ENCODE measurements around the gene GLI3.

The GLI3 gene

DNA sequence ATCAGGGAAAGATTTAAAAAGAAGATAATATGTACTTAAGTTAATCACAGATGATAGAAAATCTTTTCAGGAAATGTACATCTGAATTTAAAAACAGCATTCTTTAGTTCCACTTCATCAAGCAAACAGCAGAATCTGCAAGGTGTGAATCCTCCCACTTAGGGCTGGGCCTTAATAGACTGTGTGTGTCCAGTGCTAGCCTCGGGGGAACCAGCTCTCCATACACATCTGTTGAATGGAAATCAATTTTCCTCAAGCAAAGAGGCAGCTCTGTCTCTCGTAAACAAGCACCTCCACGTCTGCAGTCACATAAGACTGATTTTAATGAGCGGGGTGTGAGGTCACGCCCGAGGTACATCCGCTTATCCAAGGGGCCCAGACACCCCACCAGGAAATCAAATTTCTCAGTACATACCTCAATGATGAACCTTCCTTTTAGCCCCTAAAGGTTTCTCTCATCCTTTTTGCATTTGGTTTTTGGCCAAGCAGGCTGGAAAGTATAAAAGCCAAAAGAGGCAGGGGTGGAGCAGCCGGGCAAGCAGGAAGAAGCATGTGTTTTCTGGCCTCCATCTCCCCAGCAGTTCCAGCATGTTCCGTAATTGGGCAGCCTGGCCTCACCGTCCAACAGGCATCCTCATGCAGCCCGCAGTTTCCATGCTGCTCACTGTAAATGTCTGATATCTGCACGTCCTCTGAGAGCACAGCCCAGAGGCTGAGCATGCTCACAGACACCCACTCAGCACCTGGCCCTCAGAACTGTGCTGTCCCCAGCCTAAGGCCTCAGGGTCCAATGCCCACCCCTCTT, 131.3 kb downstream of the GLI3 start:
- peak; percentile 38 for DNase-seq (ENCODE audit: low spot score)

DNA sequence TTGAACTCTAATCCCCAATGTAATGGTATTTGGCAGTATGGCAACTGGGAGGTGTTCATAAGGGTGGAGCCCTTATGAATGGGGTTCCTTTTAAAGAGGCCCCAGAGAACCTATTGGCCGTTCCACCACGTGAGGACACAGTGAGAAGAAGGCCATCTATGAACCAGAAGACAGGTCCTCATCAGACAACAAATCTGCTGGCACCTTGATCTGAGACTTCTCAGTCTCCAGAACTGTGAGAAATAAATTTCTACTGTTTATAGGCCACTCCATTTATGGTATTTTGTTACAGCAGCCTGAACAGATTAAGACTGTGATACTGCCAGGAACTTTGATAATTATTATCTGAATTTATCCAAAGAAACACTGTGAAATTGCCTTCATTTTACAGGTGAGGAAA, 132.3 kb downstream of the GLI3 start:
- DNase-seq (ENCODE audit: low spot score), result no peak

DNA sequence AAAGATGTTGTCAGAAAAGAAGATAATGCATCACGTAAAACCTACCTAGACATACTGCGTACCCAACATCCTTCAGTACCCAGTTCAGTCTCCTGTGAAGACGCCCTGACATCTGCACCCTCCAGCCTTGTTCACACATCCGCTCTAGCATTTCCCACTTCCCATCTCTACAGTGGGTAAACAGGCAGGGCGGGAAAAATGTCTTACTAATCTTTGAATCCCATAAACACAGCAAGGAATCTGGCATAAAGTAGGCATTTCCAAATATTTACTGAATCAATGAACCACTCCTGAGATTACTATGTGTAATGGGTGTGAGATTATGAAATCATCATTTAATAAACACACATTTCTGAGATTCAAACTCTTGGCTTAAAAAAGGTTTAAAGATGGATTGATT, 132.8 kb downstream of the GLI3 start:
- DNase-seq (ENCODE audit: low spot score), result peak; percentile 39

DNA sequence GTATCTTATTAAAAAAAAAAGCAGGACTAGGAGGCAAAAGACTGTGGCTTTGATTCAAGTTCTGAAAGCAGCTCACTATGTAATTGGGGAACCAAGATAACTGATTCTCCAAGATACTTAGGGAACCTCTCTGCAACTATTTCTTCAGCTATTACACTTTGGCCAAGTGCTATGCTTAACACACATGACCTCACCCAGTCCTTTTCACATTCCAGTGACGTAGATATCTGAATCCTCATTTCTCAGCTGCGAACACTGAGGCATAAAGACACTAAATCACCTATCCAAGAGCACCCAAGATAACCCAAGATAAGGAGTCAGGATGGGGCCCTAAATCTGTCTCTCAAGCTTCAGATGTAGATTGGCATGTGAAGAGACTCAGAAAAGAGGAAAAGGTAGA, 133.6 kb downstream of the GLI3 start:
- DNase-seq (ENCODE audit: low spot score), result no peak

DNA sequence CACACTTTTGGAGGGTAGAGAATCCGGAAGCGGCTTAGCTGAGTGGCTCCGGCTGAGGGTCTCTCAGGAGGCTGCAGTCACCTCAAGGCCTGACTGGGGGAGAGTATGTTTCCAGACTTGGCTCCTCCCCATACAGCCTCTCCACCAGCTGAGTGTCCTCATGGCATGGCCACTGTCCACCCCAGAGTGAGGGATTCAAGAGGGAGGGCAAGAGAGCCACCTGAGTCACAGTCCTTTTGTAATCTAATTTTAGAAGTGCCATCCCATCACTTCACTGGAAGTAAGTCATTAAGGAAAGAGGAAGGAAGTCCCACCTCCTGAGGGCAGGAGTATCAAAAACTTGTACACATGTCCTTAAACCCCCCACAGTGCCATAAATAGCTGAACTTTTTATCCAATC, 134.0 kb downstream of the GLI3 start:
- no peak for DNase-seq (ENCODE audit: low spot score)

DNA sequence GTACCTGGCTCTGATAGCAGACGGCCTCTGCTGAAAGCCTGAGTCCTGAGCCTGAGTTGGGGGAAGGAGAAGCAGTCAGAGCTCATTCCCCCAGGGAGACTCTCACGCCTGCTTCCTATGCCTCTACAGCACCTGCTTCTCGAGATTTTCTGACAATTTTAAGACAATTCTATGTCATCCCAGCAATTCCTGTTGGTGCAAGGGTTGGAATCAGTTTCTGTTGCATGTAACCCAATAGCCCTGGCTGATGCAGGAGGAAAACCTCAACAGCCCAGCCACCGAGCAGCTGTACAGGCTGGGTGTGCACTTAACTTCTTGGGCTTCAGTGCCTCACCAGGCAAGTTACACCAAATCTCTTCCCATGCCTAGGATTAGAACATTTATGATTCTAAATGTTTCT, 134.7 kb downstream of the GLI3 start:
- DNase-seq (ENCODE audit: low spot score), result no peak

DNA sequence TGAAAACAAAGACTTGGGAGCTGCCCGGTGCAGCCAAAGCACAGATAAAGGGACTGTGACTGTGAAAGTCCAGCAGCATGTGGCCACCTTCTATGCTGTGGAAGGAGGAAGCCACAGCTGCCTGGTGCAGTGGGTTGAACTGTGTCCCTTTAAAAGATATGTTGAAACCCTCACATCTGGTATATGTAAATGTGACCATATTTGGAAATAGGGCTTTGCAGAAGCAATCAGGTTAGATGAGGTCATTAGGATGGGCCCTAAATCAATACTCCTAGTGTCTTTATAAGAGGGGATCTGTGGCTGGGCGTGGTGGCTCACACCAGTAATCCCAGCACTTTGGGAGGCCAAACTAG, 136.9 kb downstream of the GLI3 start:
- DNase-seq (ENCODE audit: low spot score), result no peak

DNA sequence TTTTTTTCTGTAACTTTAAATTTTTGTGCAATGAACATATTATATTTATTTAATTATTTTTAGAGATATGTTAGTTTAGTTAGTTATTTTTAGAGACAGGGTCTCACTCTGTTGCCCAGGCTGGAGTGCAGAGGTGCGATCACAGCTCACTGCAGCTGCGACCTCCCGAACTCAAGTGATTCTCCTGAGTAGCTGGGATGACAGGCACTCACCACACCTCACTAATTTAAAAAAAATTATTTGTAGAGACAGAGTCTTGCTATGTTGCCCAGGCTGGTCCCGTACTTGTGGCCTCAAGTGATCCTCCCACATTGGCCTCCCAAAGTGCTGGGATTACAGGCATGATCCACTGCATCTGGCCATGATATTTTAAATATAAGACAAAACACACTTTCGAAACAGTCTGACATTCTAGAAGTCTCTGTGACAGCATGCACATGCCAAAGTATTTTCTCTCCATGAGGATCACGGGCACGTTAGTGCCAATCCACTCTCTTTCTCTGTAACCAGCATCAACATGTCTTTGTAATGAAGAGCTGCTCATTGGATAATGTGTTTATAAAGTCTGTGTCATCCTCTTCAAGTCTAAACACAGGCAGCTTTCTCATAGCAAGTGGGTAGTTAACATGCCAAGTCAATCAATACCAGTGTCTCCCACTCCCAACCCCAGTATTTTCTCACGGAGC, 137.4 kb downstream of the GLI3 start:
- no peak for DNase-seq (ENCODE audit: low spot score)

DNA sequence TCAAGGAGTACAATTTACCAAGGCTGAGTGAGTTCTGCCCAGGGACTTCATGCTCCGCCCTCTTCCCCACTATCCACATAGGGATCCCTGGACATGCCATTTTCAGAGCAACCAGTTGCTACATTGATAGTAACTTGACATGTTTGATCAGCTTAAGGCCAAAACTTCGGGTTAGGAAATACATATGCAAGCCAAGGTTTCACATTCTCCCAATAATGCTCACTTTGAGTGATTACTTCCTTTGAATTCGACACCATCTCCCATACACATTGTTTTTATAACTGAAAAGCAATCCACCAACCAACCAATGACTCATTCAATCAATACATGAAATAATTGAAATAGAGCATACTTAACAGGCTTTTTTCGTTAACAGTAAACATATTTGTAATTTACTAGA, 137.9 kb downstream of the GLI3 start:
- DNase-seq (ENCODE audit: low spot score), result no peak

DNA sequence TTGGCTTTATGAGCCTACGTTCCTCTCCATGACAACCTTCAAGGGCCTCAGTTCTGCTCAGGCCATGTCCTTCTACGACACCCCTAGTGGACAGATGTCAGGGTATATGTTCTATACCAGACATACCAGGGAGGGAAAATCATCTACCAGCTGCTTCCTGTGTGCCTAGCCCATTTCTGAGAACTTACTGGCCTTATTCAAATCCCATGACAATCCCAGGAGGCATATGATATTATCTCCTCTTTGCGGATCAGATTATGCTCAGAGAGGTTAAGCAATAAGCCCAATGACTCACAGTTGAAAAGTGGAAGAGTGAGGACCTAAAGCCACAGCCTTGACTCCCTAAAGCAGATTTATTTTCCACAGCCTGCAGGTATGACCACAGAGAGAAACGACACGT, 139.3 kb downstream of the GLI3 start:
- no peak for DNase-seq (ENCODE audit: low spot score)

DNA sequence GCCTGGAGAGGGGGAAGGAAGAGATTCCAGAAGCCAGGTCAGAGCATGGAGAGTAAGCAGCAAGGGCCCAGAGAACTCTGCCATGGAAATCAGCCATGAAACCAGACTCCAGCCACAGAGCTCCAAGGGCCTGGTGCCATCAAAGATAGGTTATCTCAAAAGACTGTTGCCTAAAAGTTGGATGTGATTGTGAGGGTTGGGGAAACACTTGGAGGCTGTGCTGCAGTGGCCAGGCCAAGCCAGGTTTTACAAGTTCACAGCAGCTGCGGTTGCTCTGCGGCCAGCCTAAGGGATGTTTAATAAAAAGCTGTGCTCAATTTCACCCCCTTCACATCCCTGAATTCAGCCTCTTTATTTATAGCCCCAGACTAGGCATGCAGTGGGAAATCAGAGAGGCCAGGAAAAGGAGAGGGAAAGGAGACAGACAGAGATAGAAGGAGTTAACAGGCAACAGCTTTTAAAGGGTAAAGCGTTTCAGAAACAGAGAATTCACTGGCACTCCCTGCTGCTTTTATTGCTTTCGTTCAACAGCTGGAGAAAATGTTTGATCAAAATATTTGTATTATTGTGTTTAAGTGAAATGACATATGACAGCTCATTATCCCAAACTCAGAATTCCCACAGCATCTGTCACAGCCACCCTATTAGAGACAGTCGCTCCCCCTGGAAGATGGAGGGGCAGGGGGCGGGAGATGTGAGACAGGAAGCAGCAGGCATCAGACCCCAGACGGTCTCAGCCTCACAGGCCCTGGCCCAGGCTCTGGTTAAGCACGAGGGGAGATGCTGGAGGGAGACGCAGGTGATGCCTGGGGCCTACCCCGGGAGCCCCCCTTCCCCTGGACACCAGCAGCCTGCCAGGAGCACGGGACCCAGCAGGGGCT, 140.1 kb downstream of the GLI3 start:
- no peak for DNase-seq (ENCODE audit: low spot score)

DNA sequence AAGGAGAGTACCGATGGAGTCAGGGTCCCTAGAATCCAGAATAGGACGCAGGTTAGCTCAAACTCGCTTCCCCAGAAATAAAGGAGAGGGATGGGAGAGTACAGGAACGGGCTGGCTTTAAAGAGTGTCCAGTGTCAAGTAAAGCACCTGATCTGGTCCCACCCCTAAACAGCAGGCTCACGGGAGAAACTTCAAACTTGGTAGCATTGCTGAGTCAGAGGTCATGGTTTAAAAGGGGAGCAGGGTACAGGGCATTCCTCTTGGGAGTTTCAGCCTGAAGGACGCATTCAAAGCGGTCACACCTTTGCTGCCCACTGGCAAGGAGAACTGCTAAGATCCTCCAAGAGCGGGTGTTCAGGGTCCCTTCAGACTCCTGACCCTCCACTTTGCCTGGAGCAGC, 140.7 kb downstream of the GLI3 start:
- no peak for DNase-seq (ENCODE audit: low spot score)

DNA sequence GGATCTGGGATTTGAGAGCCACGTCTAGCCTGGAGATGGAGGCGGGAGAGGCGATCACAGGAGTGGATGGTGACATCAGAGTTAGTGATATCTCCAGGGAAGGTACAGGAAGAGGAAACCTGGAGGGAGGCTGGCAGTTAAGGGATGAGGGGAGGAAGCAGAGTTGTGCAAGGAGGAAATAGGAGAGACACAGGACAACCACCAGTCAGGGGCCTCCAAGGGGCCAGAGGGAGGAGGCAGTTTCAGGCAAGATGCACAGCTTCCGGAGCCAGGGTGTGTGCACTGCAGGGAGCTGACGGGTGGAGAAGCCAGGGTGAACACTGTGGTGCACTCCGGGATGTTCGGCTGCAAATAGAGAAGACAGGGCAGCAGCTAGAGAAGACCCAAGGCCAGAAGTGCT, 141.2 kb downstream of the GLI3 start:
- DNase-seq (ENCODE audit: low spot score), result no peak

DNA sequence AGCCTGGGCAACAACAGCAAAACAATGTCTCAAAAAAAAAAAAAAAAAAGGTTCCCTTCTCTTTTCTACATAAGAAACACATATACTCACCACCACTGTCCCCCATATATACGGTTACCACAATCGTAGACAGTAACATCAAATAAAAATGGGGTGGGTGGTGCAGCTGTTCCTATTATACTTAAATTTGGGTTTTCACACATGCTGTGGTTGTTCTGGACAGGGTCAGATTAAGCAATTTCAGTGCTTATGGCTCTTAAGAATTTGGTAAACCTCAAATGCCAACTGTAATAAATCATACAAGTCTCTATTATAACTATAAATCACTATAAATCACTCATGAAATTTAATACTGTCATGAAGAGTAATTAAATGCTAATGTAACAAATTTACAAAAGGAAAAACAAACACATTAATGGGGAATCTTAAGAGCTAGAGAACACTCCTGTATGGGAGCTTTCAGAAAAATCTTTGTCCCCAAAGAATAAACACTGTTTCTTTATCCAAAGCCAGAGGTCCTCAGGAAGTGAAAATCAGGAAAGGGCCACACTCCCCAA, 143.6 kb downstream of the GLI3 start:
- no peak for DNase-seq (ENCODE audit: low spot score)

DNA sequence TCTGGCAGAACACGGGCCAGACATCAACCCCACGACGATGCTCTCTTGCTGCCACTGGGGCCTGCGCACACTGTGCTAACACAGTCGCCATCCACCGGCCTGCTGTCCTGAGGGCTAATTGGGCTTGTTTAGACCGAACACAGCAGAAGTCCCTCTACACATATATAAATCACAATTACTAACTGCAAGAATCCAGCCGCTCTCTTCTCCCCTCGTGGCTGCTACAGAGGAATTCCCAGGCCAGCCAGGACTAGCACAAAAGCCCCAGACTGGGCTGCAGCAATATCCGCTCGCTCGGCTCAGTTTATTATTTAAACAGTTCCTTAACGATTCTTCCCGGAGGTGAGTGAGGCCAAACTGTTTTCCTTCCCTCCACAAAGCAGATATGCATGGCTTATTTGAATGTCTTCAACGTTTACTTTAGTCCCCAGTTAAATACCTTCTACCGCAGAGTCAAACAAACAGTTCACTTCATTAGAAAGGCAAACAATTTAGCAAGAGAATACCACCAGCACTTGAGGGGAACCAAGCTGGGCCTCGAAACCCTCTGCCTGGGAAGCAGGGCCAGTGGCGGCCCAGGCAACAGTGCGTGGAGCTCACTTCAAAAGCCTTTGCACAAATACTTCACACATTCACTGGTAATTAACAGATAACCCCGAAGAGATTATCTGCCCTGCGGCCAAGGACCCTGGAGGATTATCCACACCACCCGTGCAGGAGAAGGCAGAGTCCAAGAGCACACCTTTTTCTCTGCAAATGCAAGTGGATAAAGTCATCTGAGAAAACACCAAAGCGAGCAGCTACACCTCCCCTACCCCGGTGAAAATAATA, 145.3 kb downstream of the GLI3 start:
- no peak for DNase-seq (ENCODE audit: low spot score)

DNA sequence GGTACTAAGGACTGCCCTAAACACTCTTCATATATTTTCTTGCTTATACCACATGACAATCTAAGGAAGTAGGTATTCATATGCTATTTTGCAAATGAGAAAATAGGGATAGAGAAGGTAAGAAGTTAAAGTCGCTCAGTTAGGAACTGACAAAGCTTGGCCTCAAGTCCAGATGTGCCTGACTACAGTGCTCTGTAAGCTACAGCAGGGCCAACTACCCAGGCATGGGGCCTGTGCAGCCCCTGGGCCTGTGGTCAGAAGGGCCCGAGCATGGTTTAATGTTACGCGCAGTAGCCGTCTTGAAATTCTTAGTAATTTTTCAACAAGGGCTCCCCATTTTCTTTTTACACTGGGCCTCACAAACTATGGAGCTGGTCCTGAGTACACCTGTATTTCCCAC, 146.2 kb downstream of the GLI3 start:
- DNase-seq (ENCODE audit: low spot score), result no peak

DNA sequence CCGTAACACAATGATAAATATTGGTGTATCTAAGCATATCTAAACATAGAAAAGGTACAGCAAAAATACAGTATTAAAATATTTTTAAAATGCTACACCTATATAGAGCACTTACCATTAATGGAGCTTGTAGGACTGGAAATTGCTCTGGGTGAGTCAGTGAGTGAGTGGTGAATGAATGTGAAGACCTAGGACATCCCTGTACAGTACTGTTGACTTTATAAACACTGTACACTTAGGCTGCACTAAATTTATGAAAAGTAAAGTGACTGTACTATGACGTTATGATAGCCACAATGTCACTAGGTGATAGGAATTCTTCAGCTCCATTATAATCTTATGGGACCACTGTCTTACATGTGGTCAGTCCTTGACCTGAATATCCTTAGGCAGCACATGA, 147.0 kb downstream of the GLI3 start:
- no peak for DNase-seq (ENCODE audit: low spot score)

DNA sequence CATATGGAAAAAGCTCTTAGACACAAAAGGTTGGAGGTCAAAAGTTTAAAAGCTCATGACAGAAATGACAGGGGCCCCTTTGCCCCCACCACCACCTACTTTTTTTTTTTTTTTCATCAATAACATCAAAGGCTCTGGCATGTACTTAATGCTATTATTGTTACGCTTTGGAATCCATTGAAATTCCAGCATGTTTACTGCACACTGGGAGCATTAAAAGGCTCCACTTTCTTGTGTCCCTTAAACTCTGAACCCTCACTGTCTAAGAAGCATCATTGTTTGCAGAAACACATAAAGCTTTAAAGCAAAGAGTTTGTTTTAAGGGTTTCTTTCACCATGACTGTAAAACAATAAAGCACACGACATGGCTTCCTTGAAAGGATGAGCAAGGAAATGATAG, 149.4 kb downstream of the GLI3 start:
- no peak for DNase-seq (ENCODE audit: low spot score)

DNA sequence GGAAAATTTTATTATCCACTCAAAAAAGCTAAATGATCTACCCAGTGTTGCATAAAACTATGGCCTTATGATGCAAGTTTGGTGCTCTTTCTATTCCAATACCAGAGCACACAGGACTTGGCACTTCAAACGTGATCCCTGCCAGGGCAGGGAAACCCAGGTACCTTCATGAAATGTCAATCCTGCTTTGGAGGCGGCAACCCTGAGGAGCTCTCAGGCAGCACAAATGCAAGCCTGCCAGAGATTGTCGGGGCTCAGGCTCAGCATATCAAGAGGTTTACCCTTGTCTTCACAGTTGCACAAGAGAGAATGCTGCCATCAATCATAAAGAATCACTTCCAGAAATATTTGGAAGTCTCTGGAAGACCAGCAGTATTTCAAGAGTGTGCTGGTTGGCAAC, 151.5 kb downstream of the GLI3 start:
- DNase-seq (ENCODE audit: low spot score), result no peak

DNA sequence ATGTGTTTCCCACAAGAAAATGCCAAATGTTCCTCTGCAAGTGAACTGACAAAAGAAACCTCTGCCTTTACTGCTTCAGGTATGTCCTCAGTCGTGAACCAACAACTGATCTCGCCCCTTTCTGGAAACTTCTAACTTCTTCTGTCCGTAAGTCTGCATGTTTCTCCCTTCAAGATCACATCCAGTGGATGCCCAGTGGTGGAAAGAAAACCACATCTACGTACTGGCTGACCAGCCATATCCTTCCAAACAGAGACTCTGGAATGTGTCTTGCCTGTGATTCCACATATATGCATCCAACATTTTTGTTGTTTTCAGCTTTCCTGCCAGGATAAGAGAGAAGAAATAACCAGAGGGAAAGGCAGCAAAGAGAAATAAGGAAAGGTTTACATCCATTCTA, 152.7 kb downstream of the GLI3 start:
- DNase-seq (ENCODE audit: low spot score), result no peak

DNA sequence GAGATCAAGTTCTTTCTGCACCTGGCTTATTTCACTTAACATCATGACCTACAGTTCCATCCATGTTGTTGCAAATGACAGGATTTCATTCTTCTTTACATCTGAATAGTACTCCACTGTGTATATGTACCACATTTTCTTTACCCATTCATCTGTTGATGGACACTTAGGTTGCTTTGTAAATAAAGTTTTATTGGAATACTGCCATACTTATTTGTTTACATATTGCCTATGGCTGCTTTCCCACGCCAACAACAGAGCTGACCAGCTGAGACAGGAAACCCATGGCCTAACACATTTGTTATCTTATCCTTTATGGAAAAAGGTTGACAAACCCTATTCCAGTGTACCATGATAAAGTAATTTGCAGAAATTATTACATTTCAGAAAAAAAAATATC, 153.7 kb downstream of the GLI3 start:
- no peak for DNase-seq (ENCODE audit: low spot score)

DNA sequence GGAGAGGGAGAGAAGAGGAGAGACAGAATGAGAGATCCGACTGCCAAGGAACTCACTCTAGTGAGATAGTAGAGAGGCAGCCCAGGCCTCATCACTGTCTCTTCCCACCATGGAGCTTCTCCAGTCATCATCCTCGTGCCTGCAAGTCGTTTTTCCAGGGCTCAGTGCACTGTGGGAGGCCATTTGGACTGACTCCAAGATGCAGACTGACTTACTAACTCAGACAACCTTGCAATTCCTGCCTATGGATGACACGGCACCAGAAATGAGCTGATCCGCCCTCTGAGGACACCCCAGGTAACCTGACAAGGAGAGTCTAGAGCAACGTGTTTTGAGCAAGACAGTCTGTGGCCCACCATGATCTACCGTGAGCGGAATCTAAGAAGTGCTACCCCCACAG, 154.9 kb downstream of the GLI3 start:
- peak; percentile 44 for DNase-seq (ENCODE audit: low spot score)

Data from LoVo (cell line).